ENCODE measurements around the gene ZC3H12C. TPM values are rescaled to one million over a fixed set of nuclear protein-coding genes. Genes with fewer than 3 reads are reported as not detected.

The ZC3H12C gene
- 6.9 to 10.9 TPM (median 9.6 TPM) in 5 replicates for total RNA-seq (2022; extraction: Qiagen RNA extraction)

DNA sequence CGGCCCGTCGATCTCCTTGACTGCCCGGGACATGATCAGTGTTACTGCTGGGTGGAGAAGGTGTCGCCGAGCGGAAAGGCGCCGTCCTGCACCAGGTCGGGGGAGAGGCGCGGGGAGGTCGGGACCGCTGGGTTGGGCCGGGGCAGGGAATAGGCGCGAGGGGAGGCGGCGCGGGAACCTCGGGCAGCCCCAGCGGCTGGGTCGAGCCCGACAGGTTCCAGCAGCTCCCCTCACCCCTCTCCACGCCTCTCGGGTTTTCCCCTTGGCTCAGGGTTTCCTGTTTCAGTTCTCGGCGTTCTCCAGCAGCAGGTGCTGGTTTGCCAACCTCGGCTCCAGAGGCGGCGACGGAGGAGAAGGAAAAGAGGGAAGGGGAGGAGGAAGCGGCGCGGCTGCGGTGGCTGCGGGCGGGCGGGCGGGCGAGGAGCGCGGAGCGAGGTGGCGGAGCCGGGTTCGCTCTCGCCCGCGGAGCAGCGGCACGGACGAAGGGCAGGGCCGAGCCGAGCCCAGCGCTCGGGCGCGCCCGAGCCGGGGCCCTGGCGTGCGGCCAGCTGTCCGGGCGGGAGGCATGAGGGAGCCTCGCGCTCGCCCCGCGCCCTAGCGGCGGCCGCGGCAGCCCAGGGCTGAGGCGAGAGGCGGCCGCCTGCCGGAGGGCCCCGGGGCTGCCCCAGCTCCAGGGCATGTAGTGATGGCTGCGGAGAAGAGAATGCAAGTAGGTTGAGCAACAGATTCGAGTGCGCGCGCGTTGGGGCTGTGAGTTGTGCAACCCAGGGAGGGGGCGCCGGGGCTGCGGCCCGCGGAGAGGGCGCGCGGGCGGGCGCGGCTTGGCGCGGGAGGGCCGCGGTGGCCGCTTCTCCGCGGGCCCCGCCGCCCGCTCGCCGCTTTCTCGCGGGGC, at the start of gene ZC3H12C:
Gene ZC3H12C, plus strand, starts transcription at position 878 of the 892 bp plus-strand sequence. CDS start 20 bp downstream, outside the sequence.

Other genes with a start within 250 kb of the ZC3H12C start
- gene RDX, start 203.2 kb downstream of the ZC3H12C start, total RNA-seq (2022; extraction: Qiagen RNA extraction), result 94.6 to 151 TPM (median 142 TPM) in 5 replicates

Measured in A549 treated with Hydrocortisone at 1 μM for 4 hours (cell line).